Stimulated activated memory B cell treated with anti-CD40 and anti-IgM and Interleukin-4, amounts not matched to agents 10 μg/mL and 1 μg/mL and 100 μg/mL, for 72 hours (primary cell): ENCODE data around the gene RAB11FIP5.
"Not testable (repeated sequence)": the region's sequence is repeated elsewhere in the genome, so short reads cannot be mapped to it uniquely, and the experiment has no call there.

Source experiments
- ATAC-seq: fragments of 150-1000 bp; cut with Tn5 transposase; 2 replicates; pipeline ENCODE4 v1.10.0; 2021
- H3K27ac Mint-ChIP-seq: one replicate; pipeline ENCODE4 v1.8.0; 2022; ENCODE audit warnings: mild to moderate bottlenecking, mixed read lengths
- H3K27me3 Mint-ChIP-seq: one replicate; pipeline ENCODE4 v1.8.0; 2022; ENCODE audit warnings: mixed read lengths
- H3K36me3 Mint-ChIP-seq: one replicate; pipeline ENCODE4 v1.8.0; 2022; ENCODE audit warnings: mixed read lengths
- H3K4me1 Mint-ChIP-seq: one replicate; pipeline ENCODE4 v1.8.0; 2022; ENCODE audit warnings: mixed read lengths
- H3K4me3 Mint-ChIP-seq: one replicate; pipeline ENCODE4 v1.8.0; 2022; ENCODE audit warnings: mild to moderate bottlenecking, moderate library complexity, mixed read lengths
- H3K9me3 Mint-ChIP-seq: one replicate; pipeline ENCODE4 v1.8.0; 2022; ENCODE audit warnings: mixed read lengths

Gene RAB11FIP5

GRCh38 chr2:73069041-73069854 lies 43.5 kb downstream of the RAB11FIP5 start:
- H3K9me3 Mint-ChIP-seq = no peaks in the 10 kb centered on the region
- peak overlapping the region; percentile 93 for H3K27ac Mint-ChIP-seq
- H3K27me3 Mint-ChIP-seq = no peaks in the 10 kb centered on the region
- peak overlapping the region; percentile 88 for H3K4me3 Mint-ChIP-seq
- ATAC-seq = no peak
- H3K36me3 Mint-ChIP-seq = peaks cover 6% of the 10 kb centered on the region
- peaks cover 37% of the 10 kb centered on the region for H3K4me1 Mint-ChIP-seq

GRCh38 chr2:73068147-73068546 lies 44.6 kb downstream of the RAB11FIP5 start:
- Mint-ChIP-seq H3K36me3 (peaks cover 6% of the 10 kb centered on the region), H3K4me1 (peaks cover 43% of the 10 kb centered on the region), H3K9me3 (no peaks in the 10 kb centered on the region), H3K4me3 (no peak overlapping the region), H3K27me3 (no peaks in the 10 kb centered on the region), H3K27ac (no peak overlapping the region)
- no peak for ATAC-seq

GRCh38 chr2:73067043-73067442 lies 45.7 kb downstream of the RAB11FIP5 start:
- Mint-ChIP-seq H3K36me3 (peaks cover 6% of the 10 kb centered on the region), H3K9me3 (no peaks in the 10 kb centered on the region), H3K4me3 (no peak overlapping the region), H3K27ac (no peak overlapping the region), H3K4me1 (peaks cover 40% of the 10 kb centered on the region), H3K27me3 (no peaks in the 10 kb centered on the region)
- no peak for ATAC-seq

GRCh38 chr2:73065070-73065469 lies 47.7 kb downstream of the RAB11FIP5 start:
- H3K36me3 Mint-ChIP-seq, ATAC-seq, H3K9me3 Mint-ChIP-seq, H3K4me3 Mint-ChIP-seq, H3K27ac Mint-ChIP-seq, H3K27me3 Mint-ChIP-seq: not testable (repeated sequence)
- peaks cover 33% of the 10 kb centered on the region for H3K4me1 Mint-ChIP-seq

- Mint-ChIP-seq H3K4me1 (peaks cover 30% of the 10 kb centered on the region), H3K9me3 (no peaks in the 10 kb centered on the region), H3K27ac (peak overlapping the region; percentile 12), H3K4me3 (no peak overlapping the region), H3K36me3 (peaks cover 18% of the 10 kb centered on the region), H3K27me3 (no peaks in the 10 kb centered on the region)
- no peak for ATAC-seq
Observed at GRCh38 chr2:73063909-73064875, 48.6 kb downstream of the RAB11FIP5 start.

- H3K27me3 Mint-ChIP-seq = no peaks in the 10 kb centered on the region
- peaks cover 20% of the 10 kb centered on the region for H3K36me3 Mint-ChIP-seq
- no peaks in the 10 kb centered on the region for H3K9me3 Mint-ChIP-seq
- ATAC-seq = no peak
- H3K27ac Mint-ChIP-seq = peak overlapping the region; percentile 12
- peaks cover 24% of the 10 kb centered on the region for H3K4me1 Mint-ChIP-seq
- no peak overlapping the region for H3K4me3 Mint-ChIP-seq
Observed at GRCh38 chr2:73063472-73063871, 49.3 kb downstream of the RAB11FIP5 start.

- no peak overlapping the region for H3K4me3 Mint-ChIP-seq
- no peaks in the 10 kb centered on the region for H3K27me3 Mint-ChIP-seq
- peaks cover 35% of the 10 kb centered on the region for H3K36me3 Mint-ChIP-seq
- H3K4me1 Mint-ChIP-seq = peaks cover 11% of the 10 kb centered on the region
- no peak overlapping the region for H3K27ac Mint-ChIP-seq
- no peak for ATAC-seq
- peaks cover 7% of the 10 kb centered on the region for H3K9me3 Mint-ChIP-seq
Observed at GRCh38 chr2:73059106-73059505, 53.6 kb downstream of the RAB11FIP5 start.

GRCh38 chr2:73054980-73055379 lies 57.8 kb downstream of the RAB11FIP5 start:
- Mint-ChIP-seq H3K27me3 (no peaks in the 10 kb centered on the region), H3K9me3 (peaks cover 7% of the 10 kb centered on the region), H3K36me3 (peaks cover 39% of the 10 kb centered on the region), H3K4me1 (peaks cover 7% of the 10 kb centered on the region), H3K27ac (no peak overlapping the region), H3K4me3 (no peak overlapping the region)
- ATAC-seq = no peak

GRCh38 chr2:73053316-73054114 lies 59.2 kb downstream of the RAB11FIP5 start:
- no peak overlapping the region for H3K4me3 Mint-ChIP-seq
- H3K27ac Mint-ChIP-seq = no peak overlapping the region
- H3K27me3 Mint-ChIP-seq = no peaks in the 10 kb centered on the region
- peaks cover 7% of the 10 kb centered on the region for H3K9me3 Mint-ChIP-seq
- no peaks in the 10 kb centered on the region for H3K4me1 Mint-ChIP-seq
- ATAC-seq = no peak
- peaks cover 30% of the 10 kb centered on the region for H3K36me3 Mint-ChIP-seq

GRCh38 chr2:73050121-73050545 lies 62.6 kb downstream of the RAB11FIP5 start:
- Mint-ChIP-seq H3K36me3 (peaks cover 9% of the 10 kb centered on the region), H3K27ac (no peak overlapping the region), H3K4me3 (no peak overlapping the region), H3K27me3 (no peaks in the 10 kb centered on the region), H3K4me1 (no peaks in the 10 kb centered on the region), H3K9me3 (no peaks in the 10 kb centered on the region)
- no peak for ATAC-seq

- no peaks in the 10 kb centered on the region for H3K27me3 Mint-ChIP-seq
- no peak for ATAC-seq
- no peak overlapping the region for H3K4me3 Mint-ChIP-seq
- no peaks in the 10 kb centered on the region for H3K4me1 Mint-ChIP-seq
- no peak overlapping the region for H3K27ac Mint-ChIP-seq
- H3K9me3 Mint-ChIP-seq = no peaks in the 10 kb centered on the region
- H3K36me3 Mint-ChIP-seq = peaks cover 4% of the 10 kb centered on the region
Observed at GRCh38 chr2:73043929-73044832, 68.6 kb downstream of the RAB11FIP5 start.

GRCh38 chr2:73043276-73043675 lies 69.5 kb downstream of the RAB11FIP5 start:
- Mint-ChIP-seq H3K27me3 (no peaks in the 10 kb centered on the region), H3K9me3 (no peaks in the 10 kb centered on the region), H3K4me1 (no peaks in the 10 kb centered on the region), H3K27ac (no peak overlapping the region), H3K36me3 (peaks cover 7% of the 10 kb centered on the region), H3K4me3 (no peak overlapping the region)
- no peak for ATAC-seq

GRCh38 chr2:73037947-73038585 lies 74.7 kb downstream of the RAB11FIP5 start:
- Mint-ChIP-seq H3K27me3 (no peaks in the 10 kb centered on the region), H3K27ac (no peak overlapping the region), H3K4me1 (no peaks in the 10 kb centered on the region), H3K9me3 (peaks cover 4% of the 10 kb centered on the region), H3K36me3 (peaks cover 19% of the 10 kb centered on the region), H3K4me3 (no peak overlapping the region)
- no peak for ATAC-seq

GRCh38 chr2:73036766-73037165 lies 76.0 kb downstream of the RAB11FIP5 start:
- no peak for ATAC-seq
- no peaks in the 10 kb centered on the region for H3K27me3 Mint-ChIP-seq
- H3K4me3 Mint-ChIP-seq = no peak overlapping the region
- H3K36me3 Mint-ChIP-seq = peaks cover 19% of the 10 kb centered on the region
- no peaks in the 10 kb centered on the region for H3K4me1 Mint-ChIP-seq
- H3K27ac Mint-ChIP-seq = no peak overlapping the region
- H3K9me3 Mint-ChIP-seq = peaks cover 4% of the 10 kb centered on the region
